Astrocyte (in vitro differentiated cells and primary cell): ENCODE results near the gene CREB5.

Experiments used
- CTCF ChIP-seq: IDR thresholded peaks from 2 replicates; pipeline ENCODE4 v1.5.1; 2011; ENCODE audit warnings: low read depth, mild to moderate bottlenecking, inconsistent platforms, low read length, moderate library complexity; ENCODE audit not compliant: insufficient read depth
- EZH2 ChIP-seq: IDR thresholded peaks from 2 replicates; pipeline ENCODE4 v1.6.1; 2012; ENCODE audit warnings: mild to moderate bottlenecking, low read length, inconsistent platforms; ENCODE audit not compliant: insufficient read depth

GRCh38 chr7:28771906-28772622 lies 359.7 kb downstream of the CREB5 start:
- TF ChIP-seq EZH2 (no peak), CTCF (no peak)
